HepG2 (cell line): ENCODE results near the gene C2CD2. TPM values are rescaled to one million over a fixed set of nuclear protein-coding genes. Genes with fewer than 3 reads are reported as not detected.
A peak's percentile ranks its signal among the peaks of the same experiment; 100 is the strongest.

Experiments used
- ATAC-seq: fragments of 200-7000 bp; cut with Tn5 transposase; 3 replicates; pipeline ENCODE4 v1.9.1; 2020; ENCODE audit warnings: mild to moderate bottlenecking, moderate library complexity
- BruUV-seq: library from RNA; stranded (reverse); fragments of 400-500 nt; replicated peaks from 2 replicates; lab custom pipeline; 2021; lab: Mats Ljungman, UMichigan
- CTCF ChIA-PET: fragments of 300-600 bp; formaldehyde crosslinking; extraction: SDS; loops from one replicate; lab custom pipeline; 2021; ENCODE audit warnings: low total read pairs, inconsistent platforms, low intra/inter-chr PET ratio; lab: Yijun Ruan, JAX
- POLR2A ChIA-PET: fragments of 350-600 bp; sonication (Branson Sonifier 250); formaldehyde crosslinking; loops from one replicate; lab custom pipeline; 2020; ENCODE audit warnings: antibody characterized with exemption, inconsistent platforms; lab: Yijun Ruan, JAX
- DNase-seq: peaks from one replicate; pipeline ENCODE4 v3.0.0-alpha.2; 2015; ENCODE audit warnings: low spot score
- FAIRE-seq: peaks from 3 replicates; lab custom pipeline; 2011; peaks lifted over from hg19 to GRCh38; lab: Jason Lieb, UNC
- H2AFZ ChIP-seq: one replicate; pipeline ENCODE4 v1.6.1; 2011; ENCODE audit warnings: low read length, inconsistent platforms
- H3K27ac ChIP-seq: fragments of 300-600 bp; 3 replicates; pipeline ENCODE4 v1.8.0; 2011; ENCODE audit warnings: mixed run types, mild to moderate bottlenecking, mixed read lengths, low read length, inconsistent platforms; ENCODE audit not compliant: insufficient read depth; ENCODE audit errors: extremely low read length
- H3K27me3 ChIP-seq, 2 experiments: fragments of 200-600 bp in 1 of 2; 2 replicates in 1 of 2; 3 replicates in 1 of 2; pipeline versions ENCODE4 v1.6.0 to v1.8.0; 2011; ENCODE audit warnings: low read length in 2 of 2, mild to moderate bottlenecking in 2 of 2, moderate library complexity in 2 of 2, inconsistent platforms in 1 of 2; ENCODE audit not compliant: insufficient read depth in 2 of 2, control insufficient read depth in 1 of 2
- H3K36me3 ChIP-seq, 2 experiments: fragments of 200-600 bp in 1 of 2; replicated peaks in 1 of 2; 2 replicates in 1 of 2; 3 replicates in 1 of 2; pipeline versions ENCODE4 v1.5.1 to v1.8.0; 2011; ENCODE audit warnings: low read length in 2 of 2, inconsistent platforms in 1 of 2; ENCODE audit not compliant: insufficient read depth in 2 of 2, control insufficient read depth in 1 of 2
- H3K4me1 ChIP-seq: 2 replicates; pipeline ENCODE4 v1.5.1; 2012; ENCODE audit warnings: low read length, inconsistent platforms; ENCODE audit not compliant: insufficient read depth
- H3K4me2 ChIP-seq: 2 replicates; pipeline ENCODE4 v1.6.0; 2011; ENCODE audit warnings: low read depth, low read length, inconsistent platforms
- H3K4me3 ChIP-seq, 3 experiments: fragments of 200-600 bp in 1 of 3; sonication (generic), shearing (Covaris generic) in 1 of 3; replicated peaks in 1 of 3; 2 replicates each; pipeline ENCODE4 v1.5.1; 2011 to 2016; ENCODE audit warnings: low read length in 3 of 3, inconsistent platforms in 2 of 3, low read depth in 2 of 3, mild to moderate bottlenecking in 2 of 3, control low read depth in 1 of 3, mixed read lengths in 1 of 3; ENCODE audit not compliant: insufficient read depth in 1 of 3
- H3K79me2 ChIP-seq: one replicate; pipeline ENCODE4 v1.6.1; 2011; ENCODE audit warnings: low read length, inconsistent platforms; ENCODE audit not compliant: insufficient read depth
- H3K9ac ChIP-seq: 2 replicates; pipeline ENCODE4 v1.6.0; 2011; ENCODE audit warnings: mild to moderate bottlenecking, low read depth, low read length, inconsistent platforms; ENCODE audit not compliant: insufficient read depth
- H3K9me3 ChIP-seq: 2 replicates; pipeline ENCODE4 v1.5.1; 2012; ENCODE audit warnings: mild to moderate bottlenecking, low read length
- H4K20me1 ChIP-seq: 2 replicates; pipeline ENCODE4 v1.6.0; 2011; ENCODE audit warnings: inconsistent platforms, mild to moderate bottlenecking, low read length, moderate library complexity; ENCODE audit not compliant: insufficient read depth
- ARID2 ChIP-seq: sonication (generic); formaldehyde crosslinking; IDR thresholded peaks from 2 replicates; pipeline ENCODE4 v1.8.1; 2022; ENCODE audit warnings: mild to moderate bottlenecking, missing genetic modification reagents, borderline replicate concordance
- HNRNPL ChIP-seq: fragments of 200-400 bp; formaldehyde crosslinking; IDR thresholded peaks from 2 replicates; pipeline ENCODE4 v1.6.1; 2017; ENCODE audit warnings: mild to moderate bottlenecking, low read depth, low read length
- KAT2B ChIP-seq: fragments of 150-350 bp; IDR thresholded peaks from 2 replicates; pipeline ENCODE4 v1.6.1; 2014; ENCODE audit warnings: low read depth, low read length, borderline replicate concordance
- KMT2A ChIP-seq: sonication (generic); formaldehyde crosslinking; IDR thresholded peaks from 2 replicates; pipeline ENCODE4 v1.4.0; 2020; ENCODE audit warnings: missing genetic modification reagents
- MTERF4 ChIP-seq: sonication (generic); formaldehyde crosslinking; IDR thresholded peaks from 2 replicates; pipeline ENCODE4 v1.8.0; 2023; ENCODE audit warnings: mild to moderate bottlenecking, missing genetic modification reagents
- TARDBP ChIP-seq: sonication (generic); formaldehyde crosslinking; IDR thresholded peaks from 2 replicates; pipeline ENCODE4 v1.8.0; 2022; ENCODE audit warnings: mild to moderate bottlenecking, missing genetic modification reagents
- TBX2 ChIP-seq: sonication (generic); formaldehyde crosslinking; IDR thresholded peaks from 2 replicates; pipeline ENCODE4 v1.5.0; 2020; ENCODE audit warnings: missing genetic modification reagents, mild to moderate bottlenecking, borderline replicate concordance
- U2AF1 ChIP-seq: fragments of 200-400 bp; formaldehyde crosslinking; optimal IDR thresholded peaks from 2 replicates; pipeline ENCODE3; 2017; ENCODE audit warnings: mild to moderate bottlenecking, low read depth, low read length
- YEATS4 ChIP-seq: sonication (generic); formaldehyde crosslinking; IDR thresholded peaks from 2 replicates; pipeline ENCODE4 v1.4.0; 2020; ENCODE audit warnings: missing genetic modification reagents, borderline replicate concordance
- ZBTB26 ChIP-seq: IDR thresholded peaks from 2 replicates; pipeline ENCODE4 v1.6.1; 2016; ENCODE audit warnings: missing compliant biosample characterization, missing genetic modification reagents, borderline replicate concordance
- ZNF235 ChIP-seq: sonication (generic); formaldehyde crosslinking; IDR thresholded peaks from 2 replicates; pipeline ENCODE4 v1.8.1; 2023; ENCODE audit warnings: mild to moderate bottlenecking, missing genetic modification reagents, borderline replicate concordance
- ZNF768 ChIP-seq: sonication (generic); formaldehyde crosslinking; IDR thresholded peaks from 2 replicates; pipeline ENCODE4 v1.4.0; 2020; ENCODE audit warnings: missing genetic modification reagents
- ZNF770 ChIP-seq: sonication (generic); formaldehyde crosslinking; IDR thresholded peaks from 2 replicates; pipeline ENCODE4 v1.5.0; 2020; ENCODE audit warnings: mild to moderate bottlenecking, missing genetic modification reagents
- ZNF83 ChIP-seq: sonication (generic); formaldehyde crosslinking; IDR thresholded peaks from 2 replicates; pipeline ENCODE4 v1.4.0; 2020; ENCODE audit warnings: missing genetic modification reagents, mild to moderate bottlenecking, borderline replicate concordance
- WGBS: methylation state at CpG from one replicate; pipeline ENCODE4 v1.1.6; 2017; ENCODE audit warnings: low lambda C conversion rate; 5-methylcytosine and 5-hydroxymethylcytosine counted together
- in situ Hi-C: cut with HindIII; loops from 2 replicates; pipeline ENCODE4 v1.10.0; 2017; ENCODE audit warnings: low pct_unique_long_range_greater_than_20kb; ENCODE audit not compliant: extremely low pct_ligation_motif_present
- intact Hi-C: fragments of 100-400 bp; cut with micrococcal nuclease; formaldehyde crosslinking; loops from one replicate; pipeline ENCODE4 v1.10.0; 2022; ENCODE audit not compliant: unreplicated experiment
- polyA plus RNA-seq, 8 experiments: library from polyadenylated mRNA; depleted of rRNA in 3 of 8; stranded (reverse) in 7 of 8; unstranded in 1 of 8; fragments of >200 nt; fragmentation: Illumina TruSeq in 4 of 8; extraction: Trizol in 4 of 8; gene quantifications; 2 replicates each; pipeline versions ENCODE4 v1.2.1 to v1.2.3, GENCODE V29; 2011 to 2016; ENCODE audit warnings: low read depth in 4 of 8, missing spikeins in 1 of 8, mixed read lengths in 1 of 8; ENCODE audit not compliant: insufficient read depth in 1 of 8
- total RNA-seq, 5 experiments: library from RNA; depleted of rRNA; stranded (reverse); fragments of >200 nt; fragmentation: Illumina TruSeq; extraction: Trizol; gene quantifications; 2 replicates each; pipeline ENCODE4 v1.2.3, GENCODE V29; 2016; ENCODE audit warnings: low read depth in 1 of 5

C2CD2 gene
- total and polyA plus RNA-seq, 2 of the 13 experiments (the other 11 are each of a cell fraction or from before 2014, with no cell fraction given) = 12.5 to 19.7 TPM

- Histone ChIP-seq H3K27me3 (no peaks in the 10 kb centered on the region), H3K4me2 (peak overlapping the region; percentile 91), H3K4me1 (peaks cover 76% of the 10 kb centered on the region), H3K4me3 (peak overlapping the region; percentile 54 to 75 (median 54)), H3K27ac (peak overlapping the region; percentile 9), H3K36me3 (no peaks in the 10 kb centered on the region), H2AFZ (no peak overlapping the region), H3K9ac (peak overlapping the region; percentile 72), H4K20me1 (no peaks in the 10 kb centered on the region), H3K79me2 (peaks cover 24% of the 10 kb centered on the region), H3K9me3 (no peaks in the 10 kb centered on the region)
- TSS peak; percentile 53 for BruUV-seq
- intact Hi-C loops = no loop called here
- TF ChIP-seq ZNF83 (0 out of 2 replicates have a peak, but pooled peaks have one; percentile 10), ZNF235 (no peak), TARDBP (CRISPR knock-in tag) (peak; percentile 16; the same call in 1 of the 2 replicates), ZNF770 (CRISPR knock-in tag) (no peak), TBX2 (CRISPR knock-in tag) (peak; percentile 19; the same call in 1 of the 2 replicates), U2AF1 (peak; percentile 26), HNRNPL (0 out of 2 replicates have a peak, but pooled peaks have one; percentile 15), ZBTB26 (CRISPR knock-in tag) (0 out of 2 replicates have a peak, but pooled peaks have one; percentile 23), YEATS4 (CRISPR knock-in tag) (0 out of 2 replicates have a peak, but pooled peaks have one; percentile 11), KAT2B (no peak), ZNF768 (peak; percentile 88; the same call in 1 of the 2 replicates), KMT2A (0 out of 2 replicates have a peak, but pooled peaks have one; percentile 32), ARID2 (CRISPR knock-in tag) (0 out of 2 replicates have a peak, but pooled peaks have one; percentile 43), MTERF4 (CRISPR knock-in tag) (0 out of 2 replicates have a peak, but pooled peaks have one; percentile 13)
- peak; percentile 24 for ATAC-seq
- in situ Hi-C loops = loop anchor here (10.0 kb wide), 1 partner anchor 162 kb away; no protein-coding TSS in a partner anchor
- no peak for DNase-seq
- WGBS = 33% methylated on average over 16 of the region's 30 CpGs
- ChIA-PET CTCF (no interaction called here), POLR2A (interaction anchor here (1.8 to 2.4 kb wide), 2 partner anchors 20 to 26 kb away, joined by 8 to 11 read pairs; no protein-coding TSS in a partner anchor)
- no peak for FAIRE-seq
Measured at GRCh38 chr21:41952568-41953248, 1.1 kb downstream of the C2CD2 start.
